Liver (tissue), 3 donors: ENCODE data around the gene AAK1.

ENCODE experiments used
- RXRA ChIP-seq, 2 donors: IDR thresholded peaks; 2 replicates each; pipeline ENCODE4 v1.6.1; 2017 to 2018; ENCODE audit warnings: antibody characterized with exemption in 2 of 2, mild to moderate bottlenecking in 1 of 2
- SP1 ChIP-seq: IDR thresholded peaks from 2 replicates; pipeline ENCODE4 v1.6.1; 2018; ENCODE audit warnings: antibody characterized with exemption, mild to moderate bottlenecking
- TF ChIP-seq, protein P1 (sequence below): fragments of 150-350 bp; IDR thresholded peaks from 2 replicates; pipeline ENCODE4 v1.5.1; 2017; ENCODE audit warnings: improper control_type of control experiment, low read depth, low read length; ENCODE audit not compliant: missing input control
- TF ChIP-seq, protein P2 (sequence below): IDR thresholded peaks from 2 replicates; pipeline ENCODE4 v1.6.1; 2016; ENCODE audit warnings: antibody characterized with exemption
- TF ChIP-seq, protein P3 (sequence below): IDR thresholded peaks from 2 replicates; pipeline ENCODE4 v1.6.1; 2016; ENCODE audit warnings: antibody characterized with exemption, mild to moderate bottlenecking
- TF ChIP-seq, protein P4 (sequence below): IDR thresholded peaks from 2 replicates; pipeline ENCODE4 v1.6.1; 2016; ENCODE audit warnings: antibody characterized with exemption
- donor health status: healthy.
- donor health status: healthy.

DNA sequence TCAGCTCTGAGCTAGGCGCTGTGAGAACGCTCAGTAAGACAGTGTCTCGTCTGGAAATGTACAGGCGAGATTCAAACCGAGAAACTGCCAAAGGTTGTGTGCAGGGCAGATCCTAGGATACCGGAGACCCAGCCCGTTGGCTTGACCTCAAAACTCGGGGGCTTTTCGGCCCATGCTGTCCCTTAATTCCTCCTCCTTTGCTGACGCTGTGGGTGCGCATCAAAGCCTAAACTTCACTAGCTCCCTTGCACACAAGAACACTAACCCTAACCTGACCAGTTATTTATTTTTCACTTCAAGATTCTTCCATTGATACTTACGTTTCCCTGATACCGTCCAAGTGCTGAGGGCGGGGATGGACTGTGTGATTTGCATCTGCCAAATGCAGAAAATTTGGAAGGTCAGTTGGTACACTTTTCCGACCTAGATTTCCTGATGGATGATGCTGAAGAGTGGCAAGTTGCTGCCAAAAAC lies 1.0 kb upstream of the AAK1 start:
- TF ChIP-seq, protein P1, sequence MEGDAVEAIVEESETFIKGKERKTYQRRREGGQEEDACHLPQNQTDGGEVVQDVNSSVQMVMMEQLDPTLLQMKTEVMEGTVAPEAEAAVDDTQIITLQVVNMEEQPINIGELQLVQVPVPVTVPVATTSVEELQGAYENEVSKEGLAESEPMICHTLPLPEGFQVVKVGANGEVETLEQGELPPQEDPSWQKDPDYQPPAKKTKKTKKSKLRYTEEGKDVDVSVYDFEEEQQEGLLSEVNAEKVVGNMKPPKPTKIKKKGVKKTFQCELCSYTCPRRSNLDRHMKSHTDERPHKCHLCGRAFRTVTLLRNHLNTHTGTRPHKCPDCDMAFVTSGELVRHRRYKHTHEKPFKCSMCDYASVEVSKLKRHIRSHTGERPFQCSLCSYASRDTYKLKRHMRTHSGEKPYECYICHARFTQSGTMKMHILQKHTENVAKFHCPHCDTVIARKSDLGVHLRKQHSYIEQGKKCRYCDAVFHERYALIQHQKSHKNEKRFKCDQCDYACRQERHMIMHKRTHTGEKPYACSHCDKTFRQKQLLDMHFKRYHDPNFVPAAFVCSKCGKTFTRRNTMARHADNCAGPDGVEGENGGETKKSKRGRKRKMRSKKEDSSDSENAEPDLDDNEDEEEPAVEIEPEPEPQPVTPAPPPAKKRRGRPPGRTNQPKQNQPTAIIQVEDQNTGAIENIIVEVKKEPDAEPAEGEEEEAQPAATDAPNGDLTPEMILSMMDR: no peak
- TF ChIP-seq, protein P2, sequence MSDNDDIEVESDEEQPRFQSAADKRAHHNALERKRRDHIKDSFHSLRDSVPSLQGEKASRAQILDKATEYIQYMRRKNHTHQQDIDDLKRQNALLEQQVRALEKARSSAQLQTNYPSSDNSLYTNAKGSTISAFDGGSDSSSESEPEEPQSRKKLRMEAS: no peak
- no peak for TF ChIP-seq RXRA (IDR thresholded peaks at IDR 0.05)
- TF ChIP-seq, protein P3, sequence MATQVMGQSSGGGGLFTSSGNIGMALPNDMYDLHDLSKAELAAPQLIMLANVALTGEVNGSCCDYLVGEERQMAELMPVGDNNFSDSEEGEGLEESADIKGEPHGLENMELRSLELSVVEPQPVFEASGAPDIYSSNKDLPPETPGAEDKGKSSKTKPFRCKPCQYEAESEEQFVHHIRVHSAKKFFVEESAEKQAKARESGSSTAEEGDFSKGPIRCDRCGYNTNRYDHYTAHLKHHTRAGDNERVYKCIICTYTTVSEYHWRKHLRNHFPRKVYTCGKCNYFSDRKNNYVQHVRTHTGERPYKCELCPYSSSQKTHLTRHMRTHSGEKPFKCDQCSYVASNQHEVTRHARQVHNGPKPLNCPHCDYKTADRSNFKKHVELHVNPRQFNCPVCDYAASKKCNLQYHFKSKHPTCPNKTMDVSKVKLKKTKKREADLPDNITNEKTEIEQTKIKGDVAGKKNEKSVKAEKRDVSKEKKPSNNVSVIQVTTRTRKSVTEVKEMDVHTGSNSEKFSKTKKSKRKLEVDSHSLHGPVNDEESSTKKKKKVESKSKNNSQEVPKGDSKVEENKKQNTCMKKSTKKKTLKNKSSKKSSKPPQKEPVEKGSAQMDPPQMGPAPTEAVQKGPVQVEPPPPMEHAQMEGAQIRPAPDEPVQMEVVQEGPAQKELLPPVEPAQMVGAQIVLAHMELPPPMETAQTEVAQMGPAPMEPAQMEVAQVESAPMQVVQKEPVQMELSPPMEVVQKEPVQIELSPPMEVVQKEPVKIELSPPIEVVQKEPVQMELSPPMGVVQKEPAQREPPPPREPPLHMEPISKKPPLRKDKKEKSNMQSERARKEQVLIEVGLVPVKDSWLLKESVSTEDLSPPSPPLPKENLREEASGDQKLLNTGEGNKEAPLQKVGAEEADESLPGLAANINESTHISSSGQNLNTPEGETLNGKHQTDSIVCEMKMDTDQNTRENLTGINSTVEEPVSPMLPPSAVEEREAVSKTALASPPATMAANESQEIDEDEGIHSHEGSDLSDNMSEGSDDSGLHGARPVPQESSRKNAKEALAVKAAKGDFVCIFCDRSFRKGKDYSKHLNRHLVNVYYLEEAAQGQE: no peak
- TF ChIP-seq, protein P4, sequence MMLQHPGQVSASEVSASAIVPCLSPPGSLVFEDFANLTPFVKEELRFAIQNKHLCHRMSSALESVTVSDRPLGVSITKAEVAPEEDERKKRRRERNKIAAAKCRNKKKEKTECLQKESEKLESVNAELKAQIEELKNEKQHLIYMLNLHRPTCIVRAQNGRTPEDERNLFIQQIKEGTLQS: no peak
- TF ChIP-seq SP1: no peak
